H9 (cell line): ENCODE data around the gene TMEM169. TPM values are rescaled to one million over a fixed set of nuclear protein-coding genes. Genes with fewer than 3 reads are reported as not detected.

Experiments
- DNase-seq: peaks from one replicate; pipeline ENCODE4 v3.0.0-alpha.2; 2017
- H2AFZ ChIP-seq: one replicate; pipeline ENCODE4 v1.6.1; 2013; ENCODE audit warnings: mild to moderate bottlenecking, low read length, control low read depth, moderate library complexity
- H2AK5ac ChIP-seq: 2 replicates; pipeline ENCODE4 v1.6.1; 2013; ENCODE audit warnings: low read length, control low read depth, mixed read lengths; ENCODE audit not compliant: insufficient read length
- H2BK120ac ChIP-seq: one replicate; pipeline ENCODE4 v1.6.1; 2013; ENCODE audit warnings: low read depth, mild to moderate bottlenecking, low read length, control low read depth, inconsistent platforms; ENCODE audit not compliant: poor library complexity, severe bottlenecking
- H2BK12ac ChIP-seq: 2 replicates; pipeline ENCODE4 v1.6.1; 2013; ENCODE audit warnings: low read length, control low read depth, mixed read lengths, low read depth; ENCODE audit not compliant: insufficient read length
- H2BK15ac ChIP-seq: 2 replicates; pipeline ENCODE4 v1.6.1; 2013; ENCODE audit warnings: low read depth, low read length, control low read depth
- H2BK20ac ChIP-seq: one replicate; pipeline ENCODE4 v1.6.1; 2013; ENCODE audit warnings: low read depth, mild to moderate bottlenecking, low read length, control low read depth, inconsistent platforms; ENCODE audit not compliant: poor library complexity, severe bottlenecking
- H2BK5ac ChIP-seq: 2 replicates; pipeline ENCODE4 v1.6.1; 2013; ENCODE audit warnings: low read length, control low read depth, mixed read lengths; ENCODE audit not compliant: insufficient read length
- H3K14ac ChIP-seq: 2 replicates; pipeline ENCODE4 v1.6.1; 2013; ENCODE audit warnings: low read length, control low read depth; ENCODE audit not compliant: insufficient read depth
- H3K18ac ChIP-seq: 2 replicates; pipeline ENCODE4 v1.6.1; 2013; ENCODE audit warnings: low read depth, mild to moderate bottlenecking, mixed read lengths, low read length, control low read depth; ENCODE audit not compliant: insufficient read length
- H3K23ac ChIP-seq: 2 replicates; pipeline ENCODE4 v1.6.1; 2013; ENCODE audit warnings: low read length, control low read depth, mixed read lengths, low read depth; ENCODE audit not compliant: insufficient read length
- H3K23me2 ChIP-seq: 2 replicates; pipeline ENCODE4 v1.6.1; 2013; ENCODE audit warnings: low read depth, mild to moderate bottlenecking, mixed read lengths, low read length, control low read depth; ENCODE audit not compliant: insufficient read length, poor library complexity, severe bottlenecking
- H3K27ac ChIP-seq: 2 replicates; pipeline ENCODE4 v1.5.1; 2013; ENCODE audit warnings: low read length, control low read depth, mixed read lengths, low read depth; ENCODE audit not compliant: insufficient read length
- H3K27me3 ChIP-seq: 2 replicates; pipeline ENCODE4 v1.6.1; 2013; ENCODE audit warnings: low read length, control low read depth, inconsistent platforms; ENCODE audit not compliant: insufficient read depth
- H3K4ac ChIP-seq: 2 replicates; pipeline ENCODE4 v1.6.1; 2013; ENCODE audit warnings: low read depth, mild to moderate bottlenecking, control low read depth, inconsistent platforms, low read length, moderate library complexity
- H3K4me1 ChIP-seq: 2 replicates; pipeline ENCODE4 v1.6.1; 2013; ENCODE audit warnings: low read length, control low read depth, inconsistent platforms; ENCODE audit not compliant: insufficient read depth
- H3K4me2 ChIP-seq: 2 replicates; pipeline ENCODE4 v1.6.1; 2013; ENCODE audit warnings: low read length, control low read depth, mixed read lengths; ENCODE audit not compliant: insufficient read length, insufficient read depth
- H3K56ac ChIP-seq: 2 replicates; pipeline ENCODE4 v1.6.1; 2013; ENCODE audit warnings: low read depth, mild to moderate bottlenecking, mixed read lengths, low read length, control low read depth; ENCODE audit not compliant: insufficient read length
- H3K79me1 ChIP-seq: 2 replicates; pipeline ENCODE4 v1.6.1; 2013; ENCODE audit warnings: low read depth, mild to moderate bottlenecking, moderate library complexity, low read length, control low read depth, inconsistent platforms; ENCODE audit not compliant: insufficient read depth, poor library complexity, severe bottlenecking
- H3K79me2 ChIP-seq: 2 replicates; pipeline ENCODE4 v1.6.1; 2013; ENCODE audit warnings: low read length, control low read depth, inconsistent platforms; ENCODE audit not compliant: insufficient read depth
- H3K9ac ChIP-seq: 2 replicates; pipeline ENCODE4 v1.6.1; 2013; ENCODE audit warnings: low read length, control low read depth, mixed read lengths; ENCODE audit not compliant: insufficient read length; ENCODE audit errors: extremely low read depth
- H3K9me3 ChIP-seq: one replicate; pipeline ENCODE4 v1.6.1; 2013; ENCODE audit warnings: low read depth, low read length, inconsistent platforms; ENCODE audit not compliant: control insufficient read depth
- H3T11ph ChIP-seq: one replicate; pipeline ENCODE4 v1.6.1; 2013; ENCODE audit warnings: mild to moderate bottlenecking, low read length, control low read depth, inconsistent platforms
- H4K20me1 ChIP-seq: one replicate; pipeline ENCODE4 v1.6.1; 2013; ENCODE audit not compliant: control insufficient read depth, insufficient read length, insufficient read depth
- H4K5ac ChIP-seq: 2 replicates; pipeline ENCODE4 v1.6.1; 2013; ENCODE audit warnings: low read depth, mild to moderate bottlenecking, mixed read lengths, low read length, control low read depth; ENCODE audit not compliant: insufficient read length
- H4K8ac ChIP-seq: replicated peaks from 2 replicates; pipeline ENCODE4 v1.6.1; 2013; ENCODE audit warnings: low read length, control low read depth, mixed read lengths, low read depth; ENCODE audit not compliant: insufficient read length
- H4K91ac ChIP-seq: 2 replicates; pipeline ENCODE4 v1.6.1; 2013; ENCODE audit warnings: low read depth, mild to moderate bottlenecking, moderate library complexity, mixed read lengths, low read length, control low read depth; ENCODE audit not compliant: insufficient read length
- H3K27ac Mint-ChIP-seq, 3 experiments: 2 replicates in 2 of 3; 3 replicates in 1 of 3; pipeline ENCODE4 v1.8.0; 2020 to 2021; ENCODE audit warnings: mixed read lengths in 3 of 3, mild to moderate bottlenecking in 1 of 3, moderate library complexity in 1 of 3
- H3K27me3 Mint-ChIP-seq: 2 replicates; pipeline ENCODE4 v1.8.0; 2021; ENCODE audit warnings: low read depth, mild to moderate bottlenecking, moderate library complexity, mixed read lengths
- H3K36me3 Mint-ChIP-seq, 3 experiments: 2 replicates in 2 of 3; 3 replicates in 1 of 3; pipeline ENCODE4 v1.8.0; 2020 to 2021; ENCODE audit warnings: low read depth in 3 of 3, mixed read lengths in 3 of 3; ENCODE audit not compliant: insufficient read depth in 1 of 3
- H3K4me1 Mint-ChIP-seq, 2 experiments: 2 replicates each; pipeline ENCODE4 v1.8.0; 2020; ENCODE audit warnings: mixed read lengths in 2 of 2
- H3K4me3 Mint-ChIP-seq, 2 experiments: 2 replicates in 1 of 2; 3 replicates in 1 of 2; pipeline ENCODE4 v1.8.0; 2020 to 2021; ENCODE audit warnings: mild to moderate bottlenecking in 2 of 2, mixed read lengths in 2 of 2, moderate library complexity in 1 of 2
- H3K9me3 Mint-ChIP-seq, 2 experiments: 2 replicates in 1 of 2; 3 replicates in 1 of 2; pipeline ENCODE4 v1.8.0; 2020; ENCODE audit warnings: mild to moderate bottlenecking in 2 of 2, mixed read lengths in 2 of 2, moderate library complexity in 1 of 2
- total RNA-seq: library from RNA; stranded (reverse); gene quantifications from 2 replicates; pipeline ENCODE4 v1.2.1, GENCODE V29; 2021
- TF ChIP-seq, protein P1 (sequence below): fragments of 200-600 bp; sonication (generic); conservative IDR thresholded peaks from 3 replicates; pipeline ENCODE4 v1.8.0; 2021; ENCODE audit warnings: antibody characterized with exemption, mild to moderate bottlenecking

The TMEM169 gene
- total RNA-seq, 1 experiment from 2014 or later: 1.0 TPM

DNA sequence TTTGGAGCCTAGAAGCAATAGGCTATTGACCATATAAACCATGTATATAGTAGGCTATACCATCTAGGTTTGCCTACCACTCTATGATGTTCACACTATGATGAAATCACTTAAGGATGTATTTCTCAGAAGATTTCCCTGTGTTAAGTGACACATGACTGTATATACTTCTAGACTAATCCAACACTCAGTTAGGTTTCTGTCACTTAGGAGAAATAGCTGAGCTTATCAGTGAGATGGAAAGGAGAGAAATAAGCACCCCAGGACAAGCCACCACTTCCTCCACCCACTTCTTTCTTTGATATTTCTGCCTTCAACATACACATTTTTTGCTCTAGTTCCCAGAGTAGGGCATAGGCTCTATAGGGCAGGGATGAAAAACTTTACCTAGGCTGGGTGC is 7.9 kb upstream of the TMEM169 start:
- H3K23ac ChIP-seq: no peak overlapping the region
- no peaks in the 10 kb centered on the region for H3K4me1 Mint-ChIP-seq

More for the DNA sequence above, 7.9 kb upstream of the TMEM169 start:
- no peak overlapping the region for H2BK20ac ChIP-seq
- peaks cover 0 to 8% (median 0%) of the 10 kb centered on the region in 3 experiments; a peak in 4 of 7 replicates for H3K36me3 Mint-ChIP-seq
- H2AK5ac ChIP-seq: no peak overlapping the region
- H2BK15ac ChIP-seq: no peak overlapping the region
- H4K8ac ChIP-seq: no peak overlapping the region
- H4K91ac ChIP-seq: no peak overlapping the region
- H2AFZ ChIP-seq: no peak overlapping the region
- H3K27ac ChIP-seq: no peak overlapping the region
- H3K27ac Mint-ChIP-seq: no peak overlapping the region; a peak in 1 of 7 replicates
- H3K9me3 ChIP-seq: no peaks in the 10 kb centered on the region
- no peak overlapping the region for H2BK5ac ChIP-seq
- no peaks in the 10 kb centered on the region for H3K27me3 ChIP-seq
- DNase-seq: no peak
- no peaks in the 10 kb centered on the region for H3K9me3 Mint-ChIP-seq
- no peak overlapping the region for H3K4ac ChIP-seq
- H2BK120ac ChIP-seq: no peak overlapping the region
- H3K4me3 Mint-ChIP-seq: no peak overlapping the region
- no peak overlapping the region for H3K56ac ChIP-seq
- no peak overlapping the region for H3K18ac ChIP-seq
- no peak overlapping the region for H3K14ac ChIP-seq
- TF ChIP-seq, protein P1, sequence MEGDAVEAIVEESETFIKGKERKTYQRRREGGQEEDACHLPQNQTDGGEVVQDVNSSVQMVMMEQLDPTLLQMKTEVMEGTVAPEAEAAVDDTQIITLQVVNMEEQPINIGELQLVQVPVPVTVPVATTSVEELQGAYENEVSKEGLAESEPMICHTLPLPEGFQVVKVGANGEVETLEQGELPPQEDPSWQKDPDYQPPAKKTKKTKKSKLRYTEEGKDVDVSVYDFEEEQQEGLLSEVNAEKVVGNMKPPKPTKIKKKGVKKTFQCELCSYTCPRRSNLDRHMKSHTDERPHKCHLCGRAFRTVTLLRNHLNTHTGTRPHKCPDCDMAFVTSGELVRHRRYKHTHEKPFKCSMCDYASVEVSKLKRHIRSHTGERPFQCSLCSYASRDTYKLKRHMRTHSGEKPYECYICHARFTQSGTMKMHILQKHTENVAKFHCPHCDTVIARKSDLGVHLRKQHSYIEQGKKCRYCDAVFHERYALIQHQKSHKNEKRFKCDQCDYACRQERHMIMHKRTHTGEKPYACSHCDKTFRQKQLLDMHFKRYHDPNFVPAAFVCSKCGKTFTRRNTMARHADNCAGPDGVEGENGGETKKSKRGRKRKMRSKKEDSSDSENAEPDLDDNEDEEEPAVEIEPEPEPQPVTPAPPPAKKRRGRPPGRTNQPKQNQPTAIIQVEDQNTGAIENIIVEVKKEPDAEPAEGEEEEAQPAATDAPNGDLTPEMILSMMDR: no peak
- no peak overlapping the region for H3K9ac ChIP-seq
- H2BK12ac ChIP-seq: no peak overlapping the region
- H3K79me1 ChIP-seq: no peaks in the 10 kb centered on the region
- no peak overlapping the region for H4K5ac ChIP-seq
- no peaks in the 10 kb centered on the region for H3K27me3 Mint-ChIP-seq
- no peaks in the 10 kb centered on the region for H4K20me1 ChIP-seq
- H3K4me2 ChIP-seq: no peak overlapping the region
- no peaks in the 10 kb centered on the region for H3K4me1 ChIP-seq
- H3T11ph ChIP-seq: no peak overlapping the region
- H3K23me2 ChIP-seq: no peaks in the 10 kb centered on the region
- H3K79me2 ChIP-seq: no peaks in the 10 kb centered on the region
